Activated CD8-positive, alpha-beta T cell treated with anti-CD3 and anti-CD28 coated beads for 36 hours (primary cell): ENCODE measurements around the gene RTP5. TPM values are rescaled to one million over a fixed set of nuclear protein-coding genes. Genes with fewer than 3 reads are reported as not detected.

ENCODE experiments used
- ATAC-seq: fragments of 200-7000 bp; cut with Tn5 transposase; one replicate; pipeline ENCODE4 v1.10.0; 2021; ENCODE audit warnings: mild to moderate bottlenecking, moderate library complexity
- CTCF ChIA-PET: fragments of 350-600 bp; sonication (Branson Sonifier 250); formaldehyde crosslinking; loops from one replicate; lab custom pipeline; 2021; ENCODE audit warnings: antibody characterized with exemption; lab: Charles Lee
- POLR2A ChIA-PET: fragments of 350-600 bp; sonication (Branson Sonifier 250); formaldehyde crosslinking; loops from one replicate; lab custom pipeline; 2021; ENCODE audit warnings: antibody characterized with exemption; lab: Charles Lee
- DNase-seq: peaks from one replicate; pipeline ENCODE4 v3.0.0-alpha.2; 2020
- H3K27ac Mint-ChIP-seq: one replicate; pipeline ENCODE4 v1.8.0; 2021; ENCODE audit warnings: mild to moderate bottlenecking, mixed read lengths
- H3K27me3 Mint-ChIP-seq: one replicate; pipeline ENCODE4 v1.8.0; 2021; ENCODE audit warnings: mixed read lengths
- H3K36me3 Mint-ChIP-seq: one replicate; pipeline ENCODE4 v1.8.0; 2021; ENCODE audit warnings: low read depth, mixed read lengths
- H3K4me1 Mint-ChIP-seq: one replicate; pipeline ENCODE4 v1.8.0; 2021; ENCODE audit warnings: low read depth, mixed read lengths
- H3K4me3 Mint-ChIP-seq: one replicate; pipeline ENCODE4 v1.8.0; 2021; ENCODE audit warnings: mild to moderate bottlenecking, moderate library complexity, mixed read lengths
- H3K9me3 Mint-ChIP-seq: one replicate; pipeline ENCODE4 v1.8.0; 2021; ENCODE audit warnings: mixed read lengths
- intact Hi-C: fragments of 100-400 bp; cut with micrococcal nuclease; formaldehyde crosslinking; loops from one replicate; pipeline ENCODE4 v1.10.0; 2022
- total RNA-seq, 2 experiments: library from RNA; stranded (reverse); gene quantifications; one replicate each; pipeline ENCODE4 v1.2.3, GENCODE V29; 2021
- TF ChIP-seq, protein P1 (sequence below): fragments of 200-600 bp; IDR thresholded peaks from one replicate; pipeline ENCODE4 v1.8.0; 2022; ENCODE audit warnings: antibody characterized with exemption, mild to moderate bottlenecking

Gene RTP5
- total RNA-seq, 2 experiments from 2014 or later = 0.22 to 0.29 TPM

DNA sequence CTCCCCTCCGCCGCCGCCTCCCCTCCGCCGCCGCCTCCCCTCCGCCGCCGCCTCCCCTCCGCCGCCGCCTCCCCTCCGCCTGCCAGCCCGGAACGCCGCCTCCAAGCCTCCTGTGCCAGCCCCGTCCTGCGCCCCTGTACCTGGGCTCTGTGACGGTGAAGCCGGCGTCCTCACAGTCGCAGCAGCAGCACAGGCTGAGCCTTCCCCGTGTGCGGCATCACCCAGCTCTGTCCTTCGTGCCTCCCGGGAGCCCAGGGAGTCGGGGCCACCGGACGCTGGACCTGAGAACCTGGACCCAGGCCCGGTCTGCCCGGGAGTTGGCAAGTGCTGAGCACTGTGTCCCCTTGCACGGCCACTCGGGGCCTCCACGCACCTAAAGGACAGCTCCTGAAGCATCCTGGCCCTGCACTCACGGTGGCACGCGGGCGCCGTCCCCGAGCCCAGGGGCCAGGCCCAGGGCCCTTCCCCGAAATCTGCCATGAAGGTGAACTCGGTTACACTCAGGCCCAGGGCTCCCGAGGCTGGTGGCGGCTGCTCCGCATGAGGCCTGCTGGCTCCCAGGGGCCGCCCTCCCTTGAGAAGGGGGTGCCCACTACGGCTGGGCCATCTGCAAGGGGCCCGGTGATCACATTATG, 32.9 kb downstream of the RTP5 start:
- Mint-ChIP-seq H3K4me3 (no peak overlapping the region), H3K4me1 (no peaks in the 10 kb centered on the region), H3K9me3 (no peaks in the 10 kb centered on the region), H3K27ac (no peak overlapping the region), H3K36me3 (no peaks in the 10 kb centered on the region), H3K27me3 (no peaks in the 10 kb centered on the region)
- CTCF ChIA-PET = no interaction called here
- no peak for DNase-seq
- POLR2A ChIA-PET = no interaction called here
- TF ChIP-seq, protein P1, sequence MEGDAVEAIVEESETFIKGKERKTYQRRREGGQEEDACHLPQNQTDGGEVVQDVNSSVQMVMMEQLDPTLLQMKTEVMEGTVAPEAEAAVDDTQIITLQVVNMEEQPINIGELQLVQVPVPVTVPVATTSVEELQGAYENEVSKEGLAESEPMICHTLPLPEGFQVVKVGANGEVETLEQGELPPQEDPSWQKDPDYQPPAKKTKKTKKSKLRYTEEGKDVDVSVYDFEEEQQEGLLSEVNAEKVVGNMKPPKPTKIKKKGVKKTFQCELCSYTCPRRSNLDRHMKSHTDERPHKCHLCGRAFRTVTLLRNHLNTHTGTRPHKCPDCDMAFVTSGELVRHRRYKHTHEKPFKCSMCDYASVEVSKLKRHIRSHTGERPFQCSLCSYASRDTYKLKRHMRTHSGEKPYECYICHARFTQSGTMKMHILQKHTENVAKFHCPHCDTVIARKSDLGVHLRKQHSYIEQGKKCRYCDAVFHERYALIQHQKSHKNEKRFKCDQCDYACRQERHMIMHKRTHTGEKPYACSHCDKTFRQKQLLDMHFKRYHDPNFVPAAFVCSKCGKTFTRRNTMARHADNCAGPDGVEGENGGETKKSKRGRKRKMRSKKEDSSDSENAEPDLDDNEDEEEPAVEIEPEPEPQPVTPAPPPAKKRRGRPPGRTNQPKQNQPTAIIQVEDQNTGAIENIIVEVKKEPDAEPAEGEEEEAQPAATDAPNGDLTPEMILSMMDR = no peak
- intact Hi-C loops = no loop called here
- ATAC-seq = no peak

DNA sequence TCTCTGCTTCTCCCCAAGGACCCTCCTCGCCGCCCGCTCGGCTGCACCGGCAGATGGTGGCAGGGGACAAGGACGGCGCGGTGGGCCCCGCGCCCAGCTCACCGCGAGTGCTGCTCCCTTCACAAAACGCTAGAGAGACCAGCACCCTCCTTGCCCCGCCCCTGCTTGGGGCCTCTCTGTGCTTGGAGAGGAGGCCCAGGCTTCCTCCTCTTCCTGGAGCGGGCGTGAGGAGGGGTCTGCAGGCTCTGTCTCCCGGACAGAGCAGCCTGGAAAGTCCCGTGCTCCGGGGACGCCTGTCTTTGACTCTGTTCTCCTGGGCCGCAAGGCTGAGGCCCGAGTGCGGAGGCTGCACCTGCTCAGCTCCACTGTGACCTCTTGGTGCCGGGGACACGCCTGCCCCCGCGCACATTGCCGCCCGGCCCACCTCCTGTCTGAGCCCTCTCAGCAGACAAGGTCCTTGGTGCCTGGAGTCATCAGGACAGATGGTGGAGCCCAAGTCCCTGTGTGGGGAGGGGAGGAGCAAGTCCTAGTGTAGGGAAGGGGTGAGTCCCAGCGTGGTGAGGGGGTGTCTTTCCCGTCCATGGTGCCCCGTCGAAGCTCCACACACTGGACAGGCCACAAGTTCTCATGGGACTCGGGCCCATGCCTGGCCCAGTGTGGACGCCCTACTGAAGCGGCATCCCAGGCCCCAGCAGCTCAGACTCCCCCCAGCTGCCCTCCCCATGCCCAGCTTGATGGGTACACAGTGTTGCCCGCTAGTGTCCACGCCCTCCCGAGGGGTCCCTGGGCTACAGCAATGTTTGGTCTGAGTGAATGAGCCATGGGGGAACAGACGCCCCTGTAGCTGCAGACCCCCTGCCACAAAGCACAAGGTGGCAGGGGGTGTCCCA, 33.8 kb downstream of the RTP5 start:
- Mint-ChIP-seq H3K4me3 (no peak overlapping the region), H3K27ac (no peak overlapping the region), H3K27me3 (no peaks in the 10 kb centered on the region), H3K9me3 (no peaks in the 10 kb centered on the region), H3K36me3 (no peaks in the 10 kb centered on the region), H3K4me1 (no peaks in the 10 kb centered on the region)
- ATAC-seq (no peak), DNase-seq (no peak)
- ChIA-PET CTCF (no interaction called here), POLR2A (interaction anchor here (1.3 kb wide), 1 partner anchor 15 kb away, joined by 3 read pairs; no protein-coding TSS in a partner anchor)
- TF ChIP-seq, protein P1 = no peak
- intact Hi-C loops = no loop called here

DNA sequence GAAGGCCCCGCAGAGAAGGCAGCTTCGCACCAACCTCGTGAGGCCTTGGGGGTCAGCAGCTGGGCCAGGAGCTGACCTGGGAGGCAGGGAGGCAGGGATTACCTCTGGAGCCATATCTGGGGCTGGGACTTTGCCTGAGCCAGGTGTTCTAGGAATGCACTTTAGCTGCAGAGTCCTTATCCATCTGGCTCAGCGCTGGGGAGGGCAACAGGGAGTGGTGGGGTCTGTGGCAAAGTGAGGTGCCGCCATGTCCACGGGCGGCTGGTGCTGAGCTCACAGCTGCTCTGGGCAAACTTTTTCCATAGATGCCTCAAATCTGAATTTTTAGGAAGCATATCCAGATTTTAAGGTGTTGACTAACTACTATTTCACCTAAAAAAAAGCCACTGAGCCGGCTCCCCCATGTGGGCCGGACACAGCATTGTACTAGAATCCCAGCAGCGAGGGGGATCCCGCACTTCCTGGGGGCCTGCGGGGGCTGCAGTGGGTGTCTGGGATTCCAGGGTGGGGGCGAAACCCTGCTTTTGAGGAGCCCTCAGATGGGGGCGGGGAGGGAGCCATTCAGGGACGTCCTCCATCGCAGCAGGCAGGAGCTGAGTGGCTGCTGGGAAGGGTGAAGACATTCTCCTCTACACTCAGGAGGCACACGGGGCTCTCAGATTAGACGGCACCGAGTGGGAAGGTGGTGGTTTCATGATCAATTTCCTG, 34.6 kb downstream of the RTP5 start:
- intact Hi-C loops = no loop called here
- no peak for ATAC-seq
- H3K9me3 Mint-ChIP-seq = no peaks in the 10 kb centered on the region
- CTCF ChIA-PET = no interaction called here
- H3K4me1 Mint-ChIP-seq = no peaks in the 10 kb centered on the region
- H3K4me3 Mint-ChIP-seq = no peak overlapping the region
- no peak for DNase-seq
- H3K36me3 Mint-ChIP-seq = no peaks in the 10 kb centered on the region
- TF ChIP-seq, protein P1 = no peak
- POLR2A ChIA-PET = interaction anchor here (0.6 to 1.3 kb wide), 2 partner anchors 14 to 294 kb away, joined by 3 read pairs; no protein-coding TSS in a partner anchor
- no peak overlapping the region for H3K27ac Mint-ChIP-seq
- H3K27me3 Mint-ChIP-seq = no peaks in the 10 kb centered on the region

DNA sequence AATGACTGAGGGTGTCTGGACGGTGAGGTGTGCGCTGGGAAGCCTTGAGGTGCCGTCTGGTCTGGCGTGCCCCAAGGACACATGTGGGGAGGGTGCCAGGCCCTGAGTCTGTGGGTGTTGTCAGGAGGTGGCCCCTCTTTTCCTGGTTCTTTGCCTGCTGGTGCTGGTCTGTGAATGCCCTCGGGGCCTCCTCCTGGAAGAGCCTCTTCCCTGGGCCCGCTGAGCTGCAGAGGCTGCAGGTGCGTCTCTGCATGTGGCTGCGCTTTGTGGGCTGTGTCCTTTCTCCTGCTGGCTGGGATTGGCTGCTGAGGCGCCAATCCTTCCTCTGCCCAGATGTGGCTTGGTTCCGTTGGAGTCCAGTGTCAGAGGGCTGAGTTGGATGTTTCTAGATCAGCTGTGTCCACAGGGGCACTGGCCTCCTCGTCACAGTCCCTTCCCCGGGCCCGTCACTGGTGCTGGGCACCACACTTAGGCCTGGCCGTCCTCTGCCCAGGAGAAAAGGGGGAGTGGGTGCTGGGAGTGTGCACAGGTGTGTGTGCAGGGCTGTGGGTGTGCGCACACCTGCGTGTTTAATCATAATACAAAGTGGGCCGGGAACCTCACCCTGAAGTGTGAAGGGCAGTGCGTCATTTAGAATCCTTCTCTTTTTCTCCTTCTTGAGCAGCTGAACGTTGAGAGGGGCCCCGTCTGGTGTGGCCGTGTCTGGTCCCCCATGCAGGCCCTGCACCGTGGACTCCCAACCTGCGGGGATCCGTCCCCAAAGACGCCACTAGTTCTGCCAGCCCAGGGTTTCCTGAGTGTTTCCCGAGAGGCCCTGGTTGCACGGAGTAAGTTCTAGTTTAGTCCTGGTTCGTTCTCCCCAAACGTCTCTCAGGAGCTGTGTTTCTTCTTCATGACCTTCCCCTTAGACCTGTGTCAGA, 35.5 kb downstream of the RTP5 start:
- no peak overlapping the region for H3K4me3 Mint-ChIP-seq
- no peaks in the 10 kb centered on the region for H3K9me3 Mint-ChIP-seq
- H3K4me1 Mint-ChIP-seq = no peaks in the 10 kb centered on the region
- intact Hi-C loops = no loop called here
- H3K36me3 Mint-ChIP-seq = no peaks in the 10 kb centered on the region
- no peak overlapping the region for H3K27ac Mint-ChIP-seq
- ChIA-PET CTCF (no interaction called here), POLR2A (interaction anchor here (1.3 kb wide), 1 partner anchor 14 kb away, joined by 3 read pairs; no protein-coding TSS in a partner anchor)
- ATAC-seq (no peak), DNase-seq (no peak)
- TF ChIP-seq, protein P1 = no peak
- H3K27me3 Mint-ChIP-seq = no peaks in the 10 kb centered on the region
